Smooth muscle cell (in vitro differentiated cells): ENCODE results near the gene PLCH1. TPM values are rescaled to one million over a fixed set of nuclear protein-coding genes. Genes with fewer than 3 reads are reported as not detected.

ENCODE experiments used
- DNase-seq: peaks from one replicate; lab custom pipeline; 2025; ENCODE audit not compliant: unreplicated experiment; lab: John Stamatoyannopoulos, UW
- H2AFZ ChIP-seq: fragments of 200-600 bp; sonication (generic); 2 replicates; pipeline ENCODE4 v1.6.0; 2016; ENCODE audit warnings: antibody characterized with exemption, low read depth, mild to moderate bottlenecking
- H3F3A ChIP-seq: fragments of 200-600 bp; sonication (generic); 2 replicates; pipeline ENCODE4 v1.6.0; 2017; ENCODE audit warnings: antibody characterized with exemption, low read depth
- H3K27ac ChIP-seq: fragments of 200-600 bp; sonication (generic); 2 replicates; pipeline ENCODE4 v1.5.1; 2016; ENCODE audit warnings: low read depth, mild to moderate bottlenecking
- H3K27me3 ChIP-seq: fragments of 200-600 bp; sonication (generic); 2 replicates; pipeline ENCODE4 v1.6.1; 2016; ENCODE audit warnings: low read depth, mild to moderate bottlenecking
- H3K36me3 ChIP-seq: fragments of 200-600 bp; sonication (generic); 2 replicates; pipeline ENCODE4 v1.5.1; 2016; ENCODE audit warnings: low read depth
- H3K4me1 ChIP-seq: fragments of 200-600 bp; sonication (generic); 2 replicates; pipeline ENCODE4 v1.5.1; 2016; ENCODE audit warnings: low read depth
- H3K4me2 ChIP-seq: fragments of 200-600 bp; sonication (generic); 2 replicates; pipeline ENCODE4 v1.6.0; 2016; ENCODE audit warnings: mild to moderate bottlenecking
- H3K4me3 ChIP-seq: fragments of 200-600 bp; sonication (generic); 2 replicates; pipeline ENCODE4 v1.5.1; 2016; ENCODE audit warnings: mild to moderate bottlenecking
- H3K79me2 ChIP-seq: fragments of 200-600 bp; sonication (generic); 2 replicates; pipeline ENCODE4 v1.6.0; 2016; ENCODE audit warnings: low read depth, mild to moderate bottlenecking
- H3K9ac ChIP-seq: fragments of 200-600 bp; sonication (generic); 2 replicates; pipeline ENCODE4 v1.6.0; 2016; ENCODE audit warnings: low read depth
- H3K9me3 ChIP-seq: fragments of 200-600 bp; sonication (generic); replicated peaks from 2 replicates; pipeline ENCODE4 v1.5.1; 2016; ENCODE audit warnings: low read depth
- H4K20me1 ChIP-seq: fragments of 200-600 bp; sonication (generic); 2 replicates; pipeline ENCODE4 v1.6.0; 2016; ENCODE audit warnings: low read depth
- WGBS: methylation state at CpG from one replicate; pipeline ENCODE4 v1.1.7; 2016; ENCODE audit warnings: low lambda C conversion rate; 5-methylcytosine and 5-hydroxymethylcytosine counted together
- polyA plus RNA-seq: library from polyadenylated mRNA; unstranded; fragments of >200 nt; fragmentation: Nextera tagmentation; extraction: Ambion mirVana; gene quantifications from 2 replicates; pipeline ENCODE4 v1.2.1, GENCODE V29; 2016
- total RNA-seq: library from RNA; depleted of rRNA; stranded (reverse); fragments of >200 nt; gene quantifications from 2 replicates; pipeline ENCODE4 v1.2.3, GENCODE V29; 2014
- TF ChIP-seq, protein P1 (sequence below): fragments of 200-600 bp; sonication (generic); IDR thresholded peaks from 2 replicates; pipeline ENCODE4 v1.5.1; 2017; ENCODE audit warnings: borderline replicate concordance, mild to moderate bottlenecking, antibody characterized with exemption; ENCODE audit not compliant: insufficient read depth, poor library complexity, severe bottlenecking

The PLCH1 gene
- total and polyA plus RNA-seq, 2 experiments from 2014 or later = 0.36 TPM; not detected in 1

- TF ChIP-seq, protein P1, sequence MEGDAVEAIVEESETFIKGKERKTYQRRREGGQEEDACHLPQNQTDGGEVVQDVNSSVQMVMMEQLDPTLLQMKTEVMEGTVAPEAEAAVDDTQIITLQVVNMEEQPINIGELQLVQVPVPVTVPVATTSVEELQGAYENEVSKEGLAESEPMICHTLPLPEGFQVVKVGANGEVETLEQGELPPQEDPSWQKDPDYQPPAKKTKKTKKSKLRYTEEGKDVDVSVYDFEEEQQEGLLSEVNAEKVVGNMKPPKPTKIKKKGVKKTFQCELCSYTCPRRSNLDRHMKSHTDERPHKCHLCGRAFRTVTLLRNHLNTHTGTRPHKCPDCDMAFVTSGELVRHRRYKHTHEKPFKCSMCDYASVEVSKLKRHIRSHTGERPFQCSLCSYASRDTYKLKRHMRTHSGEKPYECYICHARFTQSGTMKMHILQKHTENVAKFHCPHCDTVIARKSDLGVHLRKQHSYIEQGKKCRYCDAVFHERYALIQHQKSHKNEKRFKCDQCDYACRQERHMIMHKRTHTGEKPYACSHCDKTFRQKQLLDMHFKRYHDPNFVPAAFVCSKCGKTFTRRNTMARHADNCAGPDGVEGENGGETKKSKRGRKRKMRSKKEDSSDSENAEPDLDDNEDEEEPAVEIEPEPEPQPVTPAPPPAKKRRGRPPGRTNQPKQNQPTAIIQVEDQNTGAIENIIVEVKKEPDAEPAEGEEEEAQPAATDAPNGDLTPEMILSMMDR = no peak
- Histone ChIP-seq H3F3A (no peaks in the 10 kb centered on the region), H3K27ac (no peak overlapping the region), H3K4me3 (no peak overlapping the region), H3K9ac (no peak overlapping the region), H3K4me2 (no peak overlapping the region), H3K36me3 (no peaks in the 10 kb centered on the region), H3K27me3 (no peaks in the 10 kb centered on the region), H3K79me2 (no peaks in the 10 kb centered on the region), H3K9me3 (no peaks in the 10 kb centered on the region), H3K4me1 (no peaks in the 10 kb centered on the region), H2AFZ (no peak overlapping the region), H4K20me1 (no peaks in the 10 kb centered on the region)
- 86% methylated on average over 5 of the region's 5 CpGs for whole genome bisulfite sequencing
- DNase-seq = no peak
Observed at GRCh38 chr3:155605571-155605970, 139.3 kb downstream of the PLCH1 start.

GRCh38 chr3:155604967-155605366, 139.9 kb downstream of the PLCH1 start:
- no peaks in the 10 kb centered on the region for H3K36me3 ChIP-seq
- no peaks in the 10 kb centered on the region for H4K20me1 ChIP-seq
- no peak overlapping the region for H3K27ac ChIP-seq
- 96% methylated on average over 5 of the region's 5 CpGs for WGBS
- DNase-seq = no peak
- no peak overlapping the region for H2AFZ ChIP-seq
- H3K9me3 ChIP-seq = no peaks in the 10 kb centered on the region
- H3K4me1 ChIP-seq = no peaks in the 10 kb centered on the region
- H3F3A ChIP-seq = no peaks in the 10 kb centered on the region
- no peak overlapping the region for H3K4me2 ChIP-seq
- no peak overlapping the region for H3K9ac ChIP-seq
- H3K27me3 ChIP-seq = no peaks in the 10 kb centered on the region
- TF ChIP-seq, protein P1 = no peak
- no peaks in the 10 kb centered on the region for H3K79me2 ChIP-seq
- no peak overlapping the region for H3K4me3 ChIP-seq

DNA sequence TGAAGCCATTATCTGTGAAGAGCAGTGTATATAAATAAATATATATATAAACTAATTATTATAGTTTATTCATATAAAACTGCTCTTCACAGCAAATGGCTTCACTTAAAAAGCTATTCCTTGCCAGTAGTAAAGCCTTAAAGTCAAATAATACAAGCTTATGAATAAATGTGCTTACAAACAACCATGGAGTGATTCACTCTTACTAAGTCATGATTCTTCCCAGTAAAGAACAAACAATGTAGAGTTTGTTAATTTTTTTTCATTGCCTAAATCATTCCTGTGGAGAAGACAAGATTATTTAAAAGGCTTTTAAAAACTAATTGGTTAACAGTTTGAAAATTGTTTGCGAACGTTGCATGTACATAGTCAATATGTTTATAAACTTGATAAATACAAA, 140.7 kb downstream of the PLCH1 start:
- H3K36me3 ChIP-seq = no peaks in the 10 kb centered on the region
- no peak overlapping the region for H2AFZ ChIP-seq
- no peak for DNase-seq
- H3K9ac ChIP-seq = no peak overlapping the region
- no peaks in the 10 kb centered on the region for H3K4me1 ChIP-seq
- no peaks in the 10 kb centered on the region for H3K27me3 ChIP-seq
- no peak overlapping the region for H3K4me3 ChIP-seq
- no peak overlapping the region for H3K4me2 ChIP-seq
- 98% methylated on average over 2 of the region's 2 CpGs for WGBS
- no peaks in the 10 kb centered on the region for H3F3A ChIP-seq
- H3K9me3 ChIP-seq = no peaks in the 10 kb centered on the region
- no peaks in the 10 kb centered on the region for H3K79me2 ChIP-seq
- H4K20me1 ChIP-seq = no peaks in the 10 kb centered on the region
- no peak overlapping the region for H3K27ac ChIP-seq
- TF ChIP-seq, protein P1 = no peak

- Histone ChIP-seq H3K36me3 (no peaks in the 10 kb centered on the region), H2AFZ (no peak overlapping the region), H3K27ac (no peak overlapping the region), H3F3A (no peaks in the 10 kb centered on the region), H3K4me3 (no peak overlapping the region), H3K27me3 (no peaks in the 10 kb centered on the region), H4K20me1 (no peaks in the 10 kb centered on the region), H3K9ac (no peak overlapping the region), H3K9me3 (no peaks in the 10 kb centered on the region), H3K79me2 (no peaks in the 10 kb centered on the region), H3K4me1 (no peaks in the 10 kb centered on the region), H3K4me2 (no peak overlapping the region)
- TF ChIP-seq, protein P1 = no peak
- no peak for DNase-seq
Observed at GRCh38 chr3:155603302-155603701, 141.6 kb downstream of the PLCH1 start.
